Measurements from ENCODE around the gene FOXF1.

FOXF1 gene

GRCh38 chr16:86558355-86559193, 48.2 kb downstream of the FOXF1 start:
- DNase-seq (ENCODE audit: low spot score): no peak

- no peak for DNase-seq (ENCODE audit: low spot score)
Observed at GRCh38 chr16:86559802-86560305, 49.5 kb downstream of the FOXF1 start.

GRCh38 chr16:86562356-86562755, 52.0 kb downstream of the FOXF1 start:
- no peak for DNase-seq (ENCODE audit: low spot score)

GRCh38 chr16:86563469-86564345, 53.4 kb downstream of the FOXF1 start:
- DNase-seq (ENCODE audit: low spot score): peak; percentile 90
